Glutamatergic neuron (in vitro differentiated cells): ENCODE results near the gene TMEM141. TPM values are rescaled to one million over a fixed set of nuclear protein-coding genes. Genes with fewer than 3 reads are reported as not detected.

Experiments
- DNase-seq: peaks from one replicate; pipeline ENCODE4 v3.0.0; 2022
- H3K27ac Mint-ChIP-seq: one replicate; pipeline ENCODE4 v1.8.0; 2020; ENCODE audit warnings: mild to moderate bottlenecking, mixed read lengths, inconsistent platforms; ENCODE audit not compliant: unreplicated experiment
- H3K27me3 Mint-ChIP-seq: one replicate; pipeline ENCODE4 v1.8.0; 2020; ENCODE audit warnings: mild to moderate bottlenecking, moderate library complexity, mixed read lengths, inconsistent platforms; ENCODE audit not compliant: unreplicated experiment
- H3K36me3 Mint-ChIP-seq: one replicate; pipeline ENCODE4 v1.8.0; 2020; ENCODE audit warnings: mild to moderate bottlenecking, mixed read lengths, inconsistent platforms; ENCODE audit not compliant: unreplicated experiment
- H3K4me1 Mint-ChIP-seq: one replicate; pipeline ENCODE4 v1.8.0; 2020; ENCODE audit warnings: mild to moderate bottlenecking, low read depth, mixed read lengths, inconsistent platforms; ENCODE audit not compliant: unreplicated experiment
- H3K4me3 Mint-ChIP-seq: one replicate; pipeline ENCODE4 v1.8.0; 2020; ENCODE audit warnings: mild to moderate bottlenecking, mixed read lengths, inconsistent platforms; ENCODE audit not compliant: unreplicated experiment
- H3K9me3 Mint-ChIP-seq: one replicate; pipeline ENCODE4 v1.8.0; 2020; ENCODE audit warnings: mild to moderate bottlenecking, moderate library complexity, mixed read lengths, inconsistent platforms; ENCODE audit not compliant: unreplicated experiment
- total RNA-seq: library from RNA; stranded (reverse); fragmentation: NEBNext Ultra II Directional; extraction: Animal tissue kit (Norgen Biotek cat#: 25700); gene quantifications from one replicate; pipeline ENCODE4 v1.2.1, GENCODE V29; 2021; ENCODE audit not compliant: unreplicated experiment
- TF ChIP-seq, protein P1 (sequence below): fragments of 200-600 bp; sonication (generic); IDR thresholded peaks from one replicate; pipeline ENCODE4 v1.5.0; 2021; ENCODE audit not compliant: partially characterized antibody, unreplicated experiment

The TMEM141 gene
- total RNA-seq, 1 donor from 2014 or later = 46.1 TPM

GRCh38 chr9:136804509-136805206 lies 13.5 kb downstream of the TMEM141 start:
- Mint-ChIP-seq H3K27me3 (peaks cover 19% of the 10 kb centered on the region), H3K9me3 (peaks cover 26% of the 10 kb centered on the region), H3K36me3 (peaks cover 5% of the 10 kb centered on the region), H3K27ac (no peak overlapping the region), H3K4me3 (no peak overlapping the region), H3K4me1 (peaks cover 11% of the 10 kb centered on the region)
- no peak for DNase-seq
- TF ChIP-seq, protein P1, sequence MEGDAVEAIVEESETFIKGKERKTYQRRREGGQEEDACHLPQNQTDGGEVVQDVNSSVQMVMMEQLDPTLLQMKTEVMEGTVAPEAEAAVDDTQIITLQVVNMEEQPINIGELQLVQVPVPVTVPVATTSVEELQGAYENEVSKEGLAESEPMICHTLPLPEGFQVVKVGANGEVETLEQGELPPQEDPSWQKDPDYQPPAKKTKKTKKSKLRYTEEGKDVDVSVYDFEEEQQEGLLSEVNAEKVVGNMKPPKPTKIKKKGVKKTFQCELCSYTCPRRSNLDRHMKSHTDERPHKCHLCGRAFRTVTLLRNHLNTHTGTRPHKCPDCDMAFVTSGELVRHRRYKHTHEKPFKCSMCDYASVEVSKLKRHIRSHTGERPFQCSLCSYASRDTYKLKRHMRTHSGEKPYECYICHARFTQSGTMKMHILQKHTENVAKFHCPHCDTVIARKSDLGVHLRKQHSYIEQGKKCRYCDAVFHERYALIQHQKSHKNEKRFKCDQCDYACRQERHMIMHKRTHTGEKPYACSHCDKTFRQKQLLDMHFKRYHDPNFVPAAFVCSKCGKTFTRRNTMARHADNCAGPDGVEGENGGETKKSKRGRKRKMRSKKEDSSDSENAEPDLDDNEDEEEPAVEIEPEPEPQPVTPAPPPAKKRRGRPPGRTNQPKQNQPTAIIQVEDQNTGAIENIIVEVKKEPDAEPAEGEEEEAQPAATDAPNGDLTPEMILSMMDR = no peak

DNA sequence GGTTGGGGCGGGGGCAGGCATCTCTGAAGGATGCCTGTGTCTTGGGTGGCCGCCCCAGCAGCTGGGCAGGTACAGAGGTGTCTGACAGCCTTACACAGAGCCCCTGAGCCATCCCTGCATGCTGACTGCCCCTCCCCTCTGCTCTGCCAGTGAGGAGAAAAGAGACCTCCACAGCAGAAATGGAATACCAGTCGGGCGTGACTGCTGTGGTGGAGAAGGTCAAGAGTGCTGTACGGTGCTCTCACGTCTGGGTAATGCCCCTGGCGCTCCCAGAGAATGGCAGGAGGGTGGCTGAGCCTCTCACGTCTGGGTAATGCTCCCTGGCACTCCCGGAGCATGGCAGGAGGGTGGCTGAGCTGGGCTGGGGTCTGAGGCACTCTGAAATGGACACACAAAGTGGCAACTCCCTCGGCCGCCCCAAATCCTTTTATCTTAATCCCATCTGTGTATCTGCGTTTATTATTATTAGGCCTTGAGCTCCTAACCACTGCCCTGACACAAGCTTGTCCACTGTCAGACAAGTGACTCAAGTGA lies 14.1 kb downstream of the TMEM141 start:
- DNase-seq = no peak

GRCh38 chr9:136806067-136806466 lies 14.9 kb downstream of the TMEM141 start:
- H3K36me3 Mint-ChIP-seq = peaks cover 5% of the 10 kb centered on the region
- peaks cover 26% of the 10 kb centered on the region for H3K9me3 Mint-ChIP-seq
- peak overlapping the region; percentile 81 for H3K4me3 Mint-ChIP-seq
- DNase-seq = no peak
- no peak overlapping the region for H3K27ac Mint-ChIP-seq
- TF ChIP-seq, protein P1 = no peak
- H3K27me3 Mint-ChIP-seq = peaks cover 14% of the 10 kb centered on the region
- H3K4me1 Mint-ChIP-seq = peaks cover 15% of the 10 kb centered on the region

More for the DNA sequence above, 14.1 kb downstream of the TMEM141 start:
- Mint-ChIP-seq H3K27ac (no peak overlapping the region), H3K36me3 (peaks cover 5% of the 10 kb centered on the region), H3K4me1 (peaks cover 16% of the 10 kb centered on the region), H3K9me3 (peaks cover 25% of the 10 kb centered on the region), H3K27me3 (peaks cover 18% of the 10 kb centered on the region), H3K4me3 (peak overlapping the region; percentile 46)
- TF ChIP-seq, protein P1 = no peak

GRCh38 chr9:136806631-136807201 lies 15.6 kb downstream of the TMEM141 start:
- Mint-ChIP-seq H3K4me3 (peak overlapping the region; percentile 81), H3K27ac (peak overlapping the region; percentile 72), H3K4me1 (peaks cover 15% of the 10 kb centered on the region), H3K27me3 (peaks cover 12% of the 10 kb centered on the region), H3K9me3 (peaks cover 26% of the 10 kb centered on the region), H3K36me3 (peaks cover 5% of the 10 kb centered on the region)
- DNase-seq = no peak
- TF ChIP-seq, protein P1 = no peak
